ENCODE data around the gene FOXL2NB. TPM values are rescaled to one million over a fixed set of nuclear protein-coding genes. Genes with fewer than 3 reads are reported as not detected.

Gene FOXL2NB
- total and polyA plus RNA-seq, 2 of the 13 experiments (the other 11 are each of a cell fraction or from before 2014, with no cell fraction given) = not detected

DNA sequence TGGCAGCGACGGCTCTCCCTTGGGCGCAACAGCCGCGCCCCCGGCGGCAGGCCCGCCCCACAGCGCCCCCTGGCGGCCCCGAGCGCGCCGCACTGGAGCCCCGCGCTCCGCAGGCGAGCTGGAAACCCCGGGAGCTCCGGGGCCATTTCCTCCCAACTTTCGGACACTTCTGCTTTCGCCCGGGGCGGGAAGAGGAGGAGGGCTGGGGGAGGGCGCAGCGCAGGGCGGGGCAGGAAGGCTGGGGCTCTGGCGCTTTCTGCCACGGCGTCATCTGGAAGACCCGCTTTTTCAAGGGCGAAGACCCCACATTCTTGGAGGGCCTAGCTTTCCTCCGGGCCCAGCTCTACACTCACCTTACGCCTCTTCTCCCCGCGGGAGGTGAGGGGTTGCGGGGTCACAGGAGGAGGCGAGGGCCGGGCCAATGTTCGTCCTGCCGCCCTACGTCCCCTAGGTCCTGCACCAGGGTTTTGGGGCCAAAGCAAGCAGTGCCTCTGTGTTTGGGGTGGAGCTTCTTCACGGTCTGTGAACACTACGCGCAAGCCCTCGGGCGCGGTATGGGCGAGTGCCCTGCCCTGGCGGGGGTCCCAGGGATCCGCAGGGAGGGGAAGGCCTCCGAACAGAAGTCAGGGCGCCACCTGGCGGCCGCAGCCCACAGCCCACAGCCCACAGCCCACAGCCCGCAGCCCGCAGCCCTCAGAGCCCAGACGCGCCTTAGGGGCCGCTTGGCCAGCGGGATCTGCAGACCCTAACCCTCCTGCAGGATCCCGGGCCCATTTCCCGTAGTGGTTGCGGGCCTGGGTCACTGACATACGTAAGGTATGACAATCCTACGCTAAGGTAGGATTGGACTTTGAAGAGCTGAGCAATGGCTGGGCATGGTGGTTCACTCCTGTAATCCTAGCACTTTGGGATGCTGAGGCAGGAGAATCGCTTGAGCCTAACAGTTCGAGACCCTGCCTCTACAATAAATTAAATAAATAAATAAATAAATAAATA, 31.2 kb upstream of the FOXL2NB start (continued):
- TF ChIP-seq, protein P1, sequence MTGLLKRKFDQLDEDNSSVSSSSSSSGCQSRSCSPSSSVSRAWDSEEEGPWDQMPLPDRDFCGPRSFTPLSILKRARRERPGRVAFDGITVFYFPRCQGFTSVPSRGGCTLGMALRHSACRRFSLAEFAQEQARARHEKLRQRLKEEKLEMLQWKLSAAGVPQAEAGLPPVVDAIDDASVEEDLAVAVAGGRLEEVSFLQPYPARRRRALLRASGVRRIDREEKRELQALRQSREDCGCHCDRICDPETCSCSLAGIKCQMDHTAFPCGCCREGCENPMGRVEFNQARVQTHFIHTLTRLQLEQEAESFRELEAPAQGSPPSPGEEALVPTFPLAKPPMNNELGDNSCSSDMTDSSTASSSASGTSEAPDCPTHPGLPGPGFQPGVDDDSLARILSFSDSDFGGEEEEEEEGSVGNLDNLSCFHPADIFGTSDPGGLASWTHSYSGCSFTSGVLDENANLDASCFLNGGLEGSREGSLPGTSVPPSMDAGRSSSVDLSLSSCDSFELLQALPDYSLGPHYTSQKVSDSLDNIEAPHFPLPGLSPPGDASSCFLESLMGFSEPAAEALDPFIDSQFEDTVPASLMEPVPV (CRISPR knock-in tag; IDR thresholded peaks at IDR 0.05) = no peak; the same call in 1 of the 2 replicates
- TF ChIP-seq, protein P2, sequence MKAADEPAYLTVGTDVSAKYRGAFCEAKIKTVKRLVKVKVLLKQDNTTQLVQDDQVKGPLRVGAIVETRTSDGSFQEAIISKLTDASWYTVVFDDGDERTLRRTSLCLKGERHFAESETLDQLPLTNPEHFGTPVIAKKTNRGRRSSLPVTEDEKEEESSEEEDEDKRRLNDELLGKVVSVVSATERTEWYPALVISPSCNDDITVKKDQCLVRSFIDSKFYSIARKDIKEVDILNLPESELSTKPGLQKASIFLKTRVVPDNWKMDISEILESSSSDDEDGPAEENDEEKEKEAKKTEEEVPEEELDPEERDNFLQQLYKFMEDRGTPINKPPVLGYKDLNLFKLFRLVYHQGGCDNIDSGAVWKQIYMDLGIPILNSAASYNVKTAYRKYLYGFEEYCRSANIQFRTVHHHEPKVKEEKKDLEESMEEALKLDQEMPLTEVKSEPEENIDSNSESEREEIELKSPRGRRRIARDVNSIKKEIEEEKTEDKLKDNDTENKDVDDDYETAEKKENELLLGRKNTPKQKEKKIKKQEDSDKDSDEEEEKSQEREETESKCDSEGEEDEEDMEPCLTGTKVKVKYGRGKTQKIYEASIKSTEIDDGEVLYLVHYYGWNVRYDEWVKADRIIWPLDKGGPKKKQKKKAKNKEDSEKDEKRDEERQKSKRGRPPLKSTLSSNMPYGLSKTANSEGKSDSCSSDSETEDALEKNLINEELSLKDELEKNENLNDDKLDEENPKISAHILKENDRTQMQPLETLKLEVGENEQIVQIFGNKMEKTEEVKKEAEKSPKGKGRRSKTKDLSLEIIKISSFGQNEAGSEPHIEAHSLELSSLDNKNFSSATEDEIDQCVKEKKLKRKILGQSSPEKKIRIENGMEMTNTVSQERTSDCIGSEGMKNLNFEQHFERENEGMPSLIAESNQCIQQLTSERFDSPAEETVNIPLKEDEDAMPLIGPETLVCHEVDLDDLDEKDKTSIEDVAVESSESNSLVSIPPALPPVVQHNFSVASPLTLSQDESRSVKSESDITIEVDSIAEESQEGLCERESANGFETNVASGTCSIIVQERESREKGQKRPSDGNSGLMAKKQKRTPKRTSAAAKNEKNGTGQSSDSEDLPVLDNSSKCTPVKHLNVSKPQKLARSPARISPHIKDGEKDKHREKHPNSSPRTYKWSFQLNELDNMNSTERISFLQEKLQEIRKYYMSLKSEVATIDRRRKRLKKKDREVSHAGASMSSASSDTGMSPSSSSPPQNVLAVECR (CRISPR knock-in tag; IDR thresholded peaks at IDR 0.05; ENCODE audit: borderline replicate concordance) = peak; percentile 57; the same call in 1 of the 2 replicates
- TF ChIP-seq FOXM1 (CRISPR knock-in tag; IDR thresholded peaks at IDR 0.05) (no peak), NR3C1 (CRISPR knock-in tag; IDR thresholded peaks at IDR 0.05) (no peak), KDM5A (IDR thresholded peaks at IDR 0.05; ENCODE audit: borderline replicate concordance, low read length) (peak; percentile 54; the same call in 1 of the 2 replicates), ZNF496 (CRISPR knock-in tag; IDR thresholded peaks at IDR 0.05; ENCODE audit: insufficient replicate concordance) (no peak)
- TF ChIP-seq, protein P3, sequence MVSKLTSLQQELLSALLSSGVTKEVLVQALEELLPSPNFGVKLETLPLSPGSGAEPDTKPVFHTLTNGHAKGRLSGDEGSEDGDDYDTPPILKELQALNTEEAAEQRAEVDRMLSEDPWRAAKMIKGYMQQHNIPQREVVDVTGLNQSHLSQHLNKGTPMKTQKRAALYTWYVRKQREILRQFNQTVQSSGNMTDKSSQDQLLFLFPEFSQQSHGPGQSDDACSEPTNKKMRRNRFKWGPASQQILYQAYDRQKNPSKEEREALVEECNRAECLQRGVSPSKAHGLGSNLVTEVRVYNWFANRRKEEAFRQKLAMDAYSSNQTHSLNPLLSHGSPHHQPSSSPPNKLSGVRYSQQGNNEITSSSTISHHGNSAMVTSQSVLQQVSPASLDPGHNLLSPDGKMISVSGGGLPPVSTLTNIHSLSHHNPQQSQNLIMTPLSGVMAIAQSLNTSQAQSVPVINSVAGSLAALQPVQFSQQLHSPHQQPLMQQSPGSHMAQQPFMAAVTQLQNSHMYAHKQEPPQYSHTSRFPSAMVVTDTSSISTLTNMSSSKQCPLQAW (CRISPR knock-in tag; IDR thresholded peaks at IDR 0.05) = peak; percentile 92
- TF ChIP-seq, protein P4, sequence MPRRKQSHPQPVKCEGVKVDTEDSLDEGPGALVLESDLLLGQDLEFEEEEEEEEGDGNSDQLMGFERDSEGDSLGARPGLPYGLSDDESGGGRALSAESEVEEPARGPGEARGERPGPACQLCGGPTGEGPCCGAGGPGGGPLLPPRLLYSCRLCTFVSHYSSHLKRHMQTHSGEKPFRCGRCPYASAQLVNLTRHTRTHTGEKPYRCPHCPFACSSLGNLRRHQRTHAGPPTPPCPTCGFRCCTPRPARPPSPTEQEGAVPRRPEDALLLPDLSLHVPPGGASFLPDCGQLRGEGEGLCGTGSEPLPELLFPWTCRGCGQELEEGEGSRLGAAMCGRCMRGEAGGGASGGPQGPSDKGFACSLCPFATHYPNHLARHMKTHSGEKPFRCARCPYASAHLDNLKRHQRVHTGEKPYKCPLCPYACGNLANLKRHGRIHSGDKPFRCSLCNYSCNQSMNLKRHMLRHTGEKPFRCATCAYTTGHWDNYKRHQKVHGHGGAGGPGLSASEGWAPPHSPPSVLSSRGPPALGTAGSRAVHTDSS (CRISPR knock-in tag; conservative IDR thresholded peaks at IDR 0.05) = no peak
- TF ChIP-seq, protein P5, sequence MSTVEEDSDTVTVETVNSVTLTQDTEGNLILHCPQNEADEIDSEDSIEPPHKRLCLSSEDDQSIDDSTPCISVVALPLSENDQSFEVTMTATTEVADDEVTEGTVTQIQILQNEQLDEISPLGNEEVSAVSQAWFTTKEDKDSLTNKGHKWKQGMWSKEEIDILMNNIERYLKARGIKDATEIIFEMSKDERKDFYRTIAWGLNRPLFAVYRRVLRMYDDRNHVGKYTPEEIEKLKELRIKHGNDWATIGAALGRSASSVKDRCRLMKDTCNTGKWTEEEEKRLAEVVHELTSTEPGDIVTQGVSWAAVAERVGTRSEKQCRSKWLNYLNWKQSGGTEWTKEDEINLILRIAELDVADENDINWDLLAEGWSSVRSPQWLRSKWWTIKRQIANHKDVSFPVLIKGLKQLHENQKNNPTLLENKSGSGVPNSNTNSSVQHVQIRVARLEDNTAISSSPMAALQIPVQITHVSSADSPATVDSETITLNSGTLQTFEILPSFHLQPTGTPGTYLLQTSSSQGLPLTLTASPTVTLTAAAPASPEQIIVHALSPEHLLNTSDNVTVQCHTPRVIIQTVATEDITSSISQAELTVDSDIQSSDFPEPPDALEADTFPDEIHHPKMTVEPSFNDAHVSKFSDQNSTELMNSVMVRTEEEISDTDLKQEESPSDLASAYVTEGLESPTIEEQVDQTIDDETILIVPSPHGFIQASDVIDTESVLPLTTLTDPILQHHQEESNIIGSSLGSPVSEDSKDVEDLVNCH (CRISPR knock-in tag; IDR thresholded peaks at IDR 0.05) = no peak
- TF ChIP-seq, protein P6, sequence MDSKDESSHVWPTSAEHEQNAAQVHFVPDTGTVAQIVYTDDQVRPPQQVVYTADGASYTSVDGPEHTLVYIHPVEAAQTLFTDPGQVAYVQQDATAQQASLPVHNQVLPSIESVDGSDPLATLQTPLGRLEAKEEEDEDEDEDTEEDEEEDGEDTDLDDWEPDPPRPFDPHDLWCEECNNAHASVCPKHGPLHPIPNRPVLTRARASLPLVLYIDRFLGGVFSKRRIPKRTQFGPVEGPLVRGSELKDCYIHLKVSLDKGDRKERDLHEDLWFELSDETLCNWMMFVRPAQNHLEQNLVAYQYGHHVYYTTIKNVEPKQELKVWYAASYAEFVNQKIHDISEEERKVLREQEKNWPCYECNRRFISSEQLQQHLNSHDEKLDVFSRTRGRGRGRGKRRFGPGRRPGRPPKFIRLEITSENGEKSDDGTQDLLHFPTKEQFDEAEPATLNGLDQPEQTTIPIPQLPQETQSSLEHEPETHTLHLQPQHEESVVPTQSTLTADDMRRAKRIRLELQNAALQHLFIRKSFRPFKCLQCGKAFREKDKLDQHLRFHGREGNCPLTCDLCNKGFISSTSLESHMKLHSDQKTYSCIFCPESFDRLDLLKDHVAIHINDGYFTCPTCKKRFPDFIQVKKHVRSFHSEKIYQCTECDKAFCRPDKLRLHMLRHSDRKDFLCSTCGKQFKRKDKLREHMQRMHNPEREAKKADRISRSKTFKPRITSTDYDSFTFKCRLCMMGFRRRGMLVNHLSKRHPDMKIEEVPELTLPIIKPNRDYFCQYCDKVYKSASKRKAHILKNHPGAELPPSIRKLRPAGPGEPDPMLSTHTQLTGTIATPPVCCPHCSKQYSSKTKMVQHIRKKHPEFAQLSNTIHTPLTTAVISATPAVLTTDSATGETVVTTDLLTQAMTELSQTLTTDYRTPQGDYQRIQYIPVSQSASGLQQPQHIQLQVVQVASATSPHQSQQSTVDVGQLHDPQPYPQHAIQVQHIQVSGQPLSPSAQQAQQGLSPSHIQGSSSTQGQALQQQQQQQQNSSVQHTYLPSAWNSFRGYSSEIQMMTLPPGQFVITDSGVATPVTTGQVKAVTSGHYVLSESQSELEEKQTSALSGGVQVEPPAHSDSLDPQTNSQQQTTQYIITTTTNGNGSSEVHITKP (CRISPR knock-in tag; IDR thresholded peaks at IDR 0.05; ENCODE audit: low read depth) = no peak

Measured in HepG2 (cell line).